Stimulated activated naive CD8-positive, alpha-beta T cell treated with anti-CD3 and anti-CD28 coated beads, Interleukin-15, Interleukin-2, amounts not matched to agents 100 U/mL and 50 U/mL, for 24 hours (primary cell): ENCODE measurements around the gene AGFG1.

ENCODE experiments used
- ATAC-seq: fragments of 150-1000 bp; cut with Tn5 transposase; one replicate; pipeline ENCODE4 v1.10.0; 2021
- DNase-seq: peaks from one replicate; pipeline ENCODE4 v3.0.0; 2021

Gene AGFG1

GRCh38 chr2:227462462-227462951, 9.4 kb upstream of the AGFG1 start:
- ATAC-seq (peak; percentile 24), DNase-seq (peak; percentile 40)

- DNase-seq (peak; percentile 38), ATAC-seq (peak; percentile 15)
Measured at GRCh38 chr2:227462972-227463931, 8.7 kb upstream of the AGFG1 start.

GRCh38 chr2:227464361-227464760, 7.6 kb upstream of the AGFG1 start:
- no peak for DNase-seq

GRCh38 chr2:227464851-227465250, 7.1 kb upstream of the AGFG1 start:
- peak; percentile 20 for DNase-seq

More at GRCh38 chr2:227464361-227464760, 7.6 kb upstream of the AGFG1 start:
- peak; percentile 4 for ATAC-seq

GRCh38 chr2:227466887-227467600, 4.9 kb upstream of the AGFG1 start:
- ATAC-seq (no peak), DNase-seq (no peak)

More at GRCh38 chr2:227464851-227465250, 7.1 kb upstream of the AGFG1 start:
- no peak for ATAC-seq

- no peak for ATAC-seq
- no peak for DNase-seq
Measured at GRCh38 chr2:227471412-227471811, 544 bp upstream of the AGFG1 start.

- ATAC-seq (peak; percentile 71), DNase-seq (peak; percentile 63)
Measured at GRCh38 chr2:227472265-227473121, 537 bp downstream of the AGFG1 start.

GRCh38 chr2:227473122-227473461, 1.1 kb downstream of the AGFG1 start:
- ATAC-seq, result no peak
- no peak for DNase-seq

GRCh38 chr2:227473806-227474205, 1.9 kb downstream of the AGFG1 start:
- no peak for DNase-seq

GRCh38 chr2:227474410-227474809, 2.5 kb downstream of the AGFG1 start:
- no peak for DNase-seq
- ATAC-seq, result no peak

More at GRCh38 chr2:227473806-227474205, 1.9 kb downstream of the AGFG1 start:
- ATAC-seq, result no peak

- DNase-seq, result no peak
Measured at GRCh38 chr2:227477291-227477690, 5.3 kb downstream of the AGFG1 start.

GRCh38 chr2:227479865-227480475, 8.0 kb downstream of the AGFG1 start:
- no peak for ATAC-seq
- DNase-seq, result no peak

More at GRCh38 chr2:227477291-227477690, 5.3 kb downstream of the AGFG1 start:
- no peak for ATAC-seq

GRCh38 chr2:227480528-227480927, 8.6 kb downstream of the AGFG1 start:
- DNase-seq (no peak), ATAC-seq (peak; percentile 69)

GRCh38 chr2:227482638-227483340, 10.8 kb downstream of the AGFG1 start:
- DNase-seq, result no peak
- ATAC-seq, result peak; percentile 81

- DNase-seq, result no peak
- ATAC-seq, result no peak
Measured at GRCh38 chr2:227485429-227485828, 13.5 kb downstream of the AGFG1 start.

GRCh38 chr2:227486688-227487087, 14.7 kb downstream of the AGFG1 start:
- DNase-seq (no peak), ATAC-seq (peak; percentile 71)

GRCh38 chr2:227488045-227488444, 16.1 kb downstream of the AGFG1 start:
- no peak for DNase-seq
- ATAC-seq, result peak; percentile 32

- no peak for ATAC-seq
- no peak for DNase-seq
Measured at GRCh38 chr2:227491386-227491785, 19.4 kb downstream of the AGFG1 start.

GRCh38 chr2:227493524-227493923, 21.6 kb downstream of the AGFG1 start:
- ATAC-seq, result no peak
- no peak for DNase-seq

- no peak for ATAC-seq
- no peak for DNase-seq
Measured at GRCh38 chr2:227497158-227497557, 25.2 kb downstream of the AGFG1 start.
